GM21526 (cell line): ENCODE results near the gene LRRC46.
A peak's percentile ranks its signal among the peaks of the same experiment; 100 is the strongest.

Source experiments
- ATAC-seq: cut with Tn5 transposase; IDR thresholded peaks from one replicate; pipeline ENCODE4 v1.9.1; 2021; ENCODE audit warnings: moderate library complexity; ENCODE audit not compliant: unreplicated experiment, low FRiP score

Gene LRRC46

GRCh38 chr17:47831003-47831933 is at the start of gene LRRC46, which contains the start of gene MRPL10:
LRRC46 (plus strand) TSS chr17:47831670; CDS start chr17:47831990, 320 bp downstream.
MRPL10 (minus strand) TSS chr17:47831541; CDS start chr17:47831511, 30 bp downstream.
- peak; percentile 80 for ATAC-seq

GRCh38 chr17:47785538-47786123 is 45.8 kb upstream of the LRRC46 start:
- ATAC-seq, result no peak

GRCh38 chr17:47789611-47790561 is 41.6 kb upstream of the LRRC46 start:
- ATAC-seq, result no peak

- no peak for ATAC-seq
These were observed 40.4 kb upstream of the LRRC46 start for GRCh38 chr17:47791025-47791424.

- ATAC-seq, result no peak
These were observed 39.0 kb upstream of the LRRC46 start for GRCh38 chr17:47792457-47792856.

- no peak for ATAC-seq
These were observed 38.5 kb upstream of the LRRC46 start for GRCh38 chr17:47792979-47793378.

- no peak for ATAC-seq
These were observed 33.7 kb upstream of the LRRC46 start for GRCh38 chr17:47797797-47798196.

- no peak for ATAC-seq
These were observed 30.8 kb upstream of the LRRC46 start for GRCh38 chr17:47800686-47801085.

GRCh38 chr17:47801176-47801765 is 30.2 kb upstream of the LRRC46 start:
- ATAC-seq, result no peak

- ATAC-seq, result no peak
These were observed 29.6 kb upstream of the LRRC46 start for GRCh38 chr17:47801906-47802305.

- no peak for ATAC-seq
These were observed 29.0 kb upstream of the LRRC46 start for GRCh38 chr17:47802341-47803022.

- ATAC-seq, result no peak
These were observed 28.3 kb upstream of the LRRC46 start for GRCh38 chr17:47803201-47803600.

- no peak for ATAC-seq
These were observed 27.7 kb upstream of the LRRC46 start for GRCh38 chr17:47803751-47804150.

- no peak for ATAC-seq
These were observed 27.0 kb upstream of the LRRC46 start for GRCh38 chr17:47804461-47804860.

- no peak for ATAC-seq
These were observed 25.2 kb upstream of the LRRC46 start for GRCh38 chr17:47806026-47806912.

- ATAC-seq, result no peak
These were observed 24.6 kb upstream of the LRRC46 start for GRCh38 chr17:47806913-47807255.

GRCh38 chr17:47807421-47807820 is 24.0 kb upstream of the LRRC46 start:
- no peak for ATAC-seq

- ATAC-seq, result no peak
These were observed 23.2 kb upstream of the LRRC46 start for GRCh38 chr17:47808036-47808829.
